AG08395 (cell line): ENCODE data around the gene PRDM10.
"Not testable (repeated sequence)": the region's sequence is repeated elsewhere in the genome, so short reads cannot be mapped to it uniquely, and the experiment has no call there.

Experiments
- DNase-seq: peaks from one replicate; pipeline ENCODE4 v3.0.0; 2012; ENCODE audit warnings: mixed read lengths, low spot score

PRDM10 gene, protein sequence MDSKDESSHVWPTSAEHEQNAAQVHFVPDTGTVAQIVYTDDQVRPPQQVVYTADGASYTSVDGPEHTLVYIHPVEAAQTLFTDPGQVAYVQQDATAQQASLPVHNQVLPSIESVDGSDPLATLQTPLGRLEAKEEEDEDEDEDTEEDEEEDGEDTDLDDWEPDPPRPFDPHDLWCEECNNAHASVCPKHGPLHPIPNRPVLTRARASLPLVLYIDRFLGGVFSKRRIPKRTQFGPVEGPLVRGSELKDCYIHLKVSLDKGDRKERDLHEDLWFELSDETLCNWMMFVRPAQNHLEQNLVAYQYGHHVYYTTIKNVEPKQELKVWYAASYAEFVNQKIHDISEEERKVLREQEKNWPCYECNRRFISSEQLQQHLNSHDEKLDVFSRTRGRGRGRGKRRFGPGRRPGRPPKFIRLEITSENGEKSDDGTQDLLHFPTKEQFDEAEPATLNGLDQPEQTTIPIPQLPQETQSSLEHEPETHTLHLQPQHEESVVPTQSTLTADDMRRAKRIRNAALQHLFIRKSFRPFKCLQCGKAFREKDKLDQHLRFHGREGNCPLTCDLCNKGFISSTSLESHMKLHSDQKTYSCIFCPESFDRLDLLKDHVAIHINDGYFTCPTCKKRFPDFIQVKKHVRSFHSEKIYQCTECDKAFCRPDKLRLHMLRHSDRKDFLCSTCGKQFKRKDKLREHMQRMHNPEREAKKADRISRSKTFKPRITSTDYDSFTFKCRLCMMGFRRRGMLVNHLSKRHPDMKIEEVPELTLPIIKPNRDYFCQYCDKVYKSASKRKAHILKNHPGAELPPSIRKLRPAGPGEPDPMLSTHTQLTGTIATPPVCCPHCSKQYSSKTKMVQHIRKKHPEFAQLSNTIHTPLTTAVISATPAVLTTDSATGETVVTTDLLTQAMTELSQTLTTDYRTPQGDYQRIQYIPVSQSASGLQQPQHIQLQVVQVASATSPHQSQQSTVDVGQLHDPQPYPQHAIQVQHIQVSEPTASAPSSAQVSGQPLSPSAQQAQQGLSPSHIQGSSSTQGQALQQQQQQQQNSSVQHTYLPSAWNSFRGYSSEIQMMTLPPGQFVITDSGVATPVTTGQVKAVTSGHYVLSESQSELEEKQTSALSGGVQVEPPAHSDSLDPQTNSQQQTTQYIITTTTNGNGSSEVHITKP

DNA sequence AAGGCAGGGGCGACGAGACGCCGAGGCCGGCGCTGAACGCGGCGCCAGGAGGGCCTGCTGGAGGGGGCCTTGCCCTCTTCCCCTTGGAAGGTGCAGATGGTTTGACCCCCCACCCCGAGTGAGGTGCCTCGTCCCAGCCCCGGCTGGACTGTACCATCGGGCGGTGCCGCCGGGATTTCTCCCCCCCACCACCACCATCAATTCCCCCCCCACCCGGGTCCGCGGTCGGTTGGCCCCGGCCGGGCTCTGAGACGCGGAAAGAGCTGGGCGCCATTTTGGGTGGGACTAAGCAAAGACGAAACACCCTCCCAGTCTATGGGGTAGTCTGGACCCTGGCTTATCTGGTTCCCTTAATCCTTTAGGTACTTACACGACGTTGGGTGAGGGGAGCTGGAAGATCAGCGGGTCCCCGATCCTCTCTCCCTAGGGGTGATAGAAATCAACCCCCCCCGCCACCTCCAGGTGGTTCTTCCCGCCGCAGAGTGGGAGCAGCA is at the start of gene PRDM10:
Gene PRDM10, minus strand, starts transcription at position 484 of the 494 bp plus-strand sequence. CDS start 41,871 bp downstream, outside the sequence.
- peak; percentile 96 for DNase-seq

DNA sequence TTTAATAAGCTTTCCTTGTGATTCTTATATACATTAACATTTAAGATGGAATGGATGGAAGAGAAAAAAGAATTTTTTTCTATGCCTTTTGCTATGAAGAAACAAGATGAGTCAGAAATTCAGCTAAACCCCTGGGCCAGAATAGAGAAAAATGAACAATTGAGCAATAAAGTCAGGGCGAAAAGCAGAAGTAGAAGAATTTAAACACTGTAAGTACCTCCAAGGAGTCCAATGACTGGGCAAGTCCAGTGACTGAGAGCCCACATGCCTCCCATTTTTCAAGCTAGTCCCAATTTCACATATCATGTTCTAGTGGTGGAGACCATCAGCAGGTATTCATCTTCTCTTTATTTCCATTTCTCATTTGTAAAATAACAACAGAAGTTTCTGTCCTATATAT is 48.4 kb upstream of the PRDM10 start:
- peak; percentile 36 for DNase-seq

DNA sequence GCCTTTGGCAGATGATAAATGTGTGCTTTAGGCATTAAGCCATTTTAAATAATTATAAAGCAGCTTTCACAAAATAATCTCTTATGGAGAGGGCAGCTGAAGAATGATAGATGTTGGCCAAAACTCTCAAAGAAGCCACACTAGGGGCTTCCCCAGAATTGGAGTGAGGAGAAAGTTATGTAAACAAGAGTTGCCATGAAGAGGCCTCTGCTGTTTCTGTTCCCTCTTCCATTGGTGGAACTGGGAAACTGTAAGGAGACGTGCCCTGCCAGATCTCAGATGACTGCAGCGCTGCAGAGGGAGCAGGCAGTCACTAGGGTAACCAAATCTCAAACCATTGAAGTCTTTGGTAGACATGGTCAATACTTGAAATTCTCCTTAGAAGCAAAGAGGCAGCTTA is 47.6 kb upstream of the PRDM10 start:
- DNase-seq, result no peak

DNA sequence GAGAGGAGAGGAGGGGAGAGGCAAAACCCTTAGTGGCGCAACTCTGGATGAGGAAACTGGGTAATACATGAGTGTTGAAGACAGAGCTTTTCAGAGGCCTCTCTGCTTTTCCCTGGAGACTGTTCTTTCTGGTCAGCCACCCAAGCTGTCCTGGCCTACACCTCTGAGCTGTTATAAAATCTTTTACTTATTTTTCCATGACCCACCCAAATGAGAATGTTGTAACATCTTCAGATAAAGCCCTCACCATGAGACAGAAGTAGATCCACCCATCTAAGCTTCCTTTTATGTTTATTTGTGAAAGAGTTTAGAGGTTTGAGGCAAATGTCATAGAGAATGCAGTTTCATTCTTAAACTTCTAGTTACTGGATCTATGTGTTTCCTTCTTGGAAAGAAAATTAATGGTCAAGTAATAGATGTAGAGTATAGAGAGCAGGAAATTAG is 46.7 kb upstream of the PRDM10 start:
- DNase-seq, result no peak

DNA sequence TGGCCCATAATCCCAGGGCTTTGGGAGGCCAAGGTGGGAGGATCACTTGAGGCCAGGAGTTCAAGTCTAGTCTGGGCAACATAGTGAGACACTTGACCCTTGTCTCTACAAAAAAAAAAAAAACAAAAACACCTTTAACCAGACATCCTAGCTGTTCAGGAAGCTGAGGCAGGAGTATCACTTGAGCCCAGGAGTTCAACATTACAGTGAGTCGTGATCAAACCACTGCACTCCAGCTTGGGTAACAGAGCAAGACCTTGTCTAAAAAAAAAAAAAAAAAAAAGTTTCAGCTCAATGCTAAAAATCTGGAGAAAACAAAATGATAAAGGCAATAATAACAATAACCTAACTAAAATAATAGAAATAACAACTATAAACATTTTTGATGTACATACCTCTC is 44.5 kb upstream of the PRDM10 start:
- no peak for DNase-seq

DNA sequence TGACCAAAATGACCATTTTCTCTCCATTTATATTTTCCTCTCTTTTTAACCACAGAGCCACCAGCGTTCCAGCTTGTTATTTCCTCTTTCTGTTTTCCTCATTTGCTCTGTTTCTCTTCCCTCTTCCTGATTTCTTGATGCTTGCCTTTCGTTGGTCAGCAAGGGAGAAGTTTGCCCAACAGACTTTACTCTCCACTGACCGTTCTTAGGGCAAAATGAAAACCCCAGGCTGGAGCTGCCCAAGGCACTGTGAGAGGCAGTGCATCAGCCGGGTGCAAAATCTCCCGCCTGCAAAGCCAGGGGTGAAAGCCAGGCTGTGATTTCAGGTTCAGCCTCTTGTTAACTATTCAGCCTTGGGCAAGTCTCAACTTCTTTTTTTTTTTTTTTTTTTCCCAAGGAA is 40.9 kb upstream of the PRDM10 start:
- no peak for DNase-seq

DNA sequence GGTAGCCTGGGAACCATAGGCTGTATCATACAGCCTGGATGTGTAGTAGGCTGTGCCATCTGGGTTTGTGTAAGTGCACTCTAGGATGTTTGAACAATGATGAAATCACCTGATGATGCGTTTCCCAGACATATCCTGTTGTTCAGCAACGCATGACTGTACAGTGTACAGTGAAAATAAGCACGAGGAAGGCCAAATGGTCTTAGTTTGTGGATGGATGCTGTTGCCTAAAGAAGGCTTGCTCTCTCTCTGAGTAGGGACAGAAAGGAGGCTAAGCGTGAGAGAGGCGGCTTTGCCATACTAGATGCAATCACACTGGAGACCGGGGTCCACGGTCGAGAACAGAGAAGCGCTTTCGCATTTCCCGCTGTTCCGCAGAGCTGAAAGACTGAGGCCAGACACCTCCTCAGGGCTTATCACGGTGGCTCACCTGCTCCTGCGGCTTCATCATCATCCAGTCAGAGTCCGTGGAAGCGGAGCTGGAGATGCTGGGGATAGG is 39.5 kb upstream of the PRDM10 start:
- DNase-seq, result peak; percentile 83

DNA sequence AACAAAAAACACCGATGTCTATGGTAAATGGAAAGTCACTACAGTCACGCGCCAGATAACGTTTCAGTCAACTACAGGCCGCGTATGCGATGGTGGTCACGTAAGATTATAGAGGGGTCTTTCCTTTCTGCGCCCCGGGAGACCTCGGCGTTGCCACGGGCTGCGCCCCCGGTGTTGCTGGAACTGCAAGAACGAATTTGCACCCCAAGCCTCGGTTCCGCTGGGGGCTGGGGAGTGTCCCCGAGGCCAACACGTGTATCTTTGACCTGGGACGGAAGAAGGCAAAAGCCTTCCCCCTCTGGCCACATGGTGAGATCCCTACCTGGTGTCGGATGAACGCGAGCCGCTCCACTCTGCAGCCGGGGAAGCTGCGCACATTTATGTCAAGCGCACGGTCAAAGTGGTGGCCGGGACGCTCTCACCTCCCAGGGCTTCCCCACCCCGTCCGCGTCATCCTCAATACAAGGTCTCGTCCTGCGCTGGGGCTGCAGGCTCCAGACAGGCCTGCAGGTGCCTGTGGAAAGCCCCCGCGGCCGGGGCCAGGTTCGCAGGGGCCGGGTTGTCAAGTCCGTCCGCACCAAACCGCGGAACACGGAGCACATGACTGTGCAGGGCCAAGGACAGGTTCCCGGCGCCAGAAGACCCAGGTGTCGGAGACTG is 37.8 kb upstream of the PRDM10 start:
- DNase-seq, result no peak

DNA sequence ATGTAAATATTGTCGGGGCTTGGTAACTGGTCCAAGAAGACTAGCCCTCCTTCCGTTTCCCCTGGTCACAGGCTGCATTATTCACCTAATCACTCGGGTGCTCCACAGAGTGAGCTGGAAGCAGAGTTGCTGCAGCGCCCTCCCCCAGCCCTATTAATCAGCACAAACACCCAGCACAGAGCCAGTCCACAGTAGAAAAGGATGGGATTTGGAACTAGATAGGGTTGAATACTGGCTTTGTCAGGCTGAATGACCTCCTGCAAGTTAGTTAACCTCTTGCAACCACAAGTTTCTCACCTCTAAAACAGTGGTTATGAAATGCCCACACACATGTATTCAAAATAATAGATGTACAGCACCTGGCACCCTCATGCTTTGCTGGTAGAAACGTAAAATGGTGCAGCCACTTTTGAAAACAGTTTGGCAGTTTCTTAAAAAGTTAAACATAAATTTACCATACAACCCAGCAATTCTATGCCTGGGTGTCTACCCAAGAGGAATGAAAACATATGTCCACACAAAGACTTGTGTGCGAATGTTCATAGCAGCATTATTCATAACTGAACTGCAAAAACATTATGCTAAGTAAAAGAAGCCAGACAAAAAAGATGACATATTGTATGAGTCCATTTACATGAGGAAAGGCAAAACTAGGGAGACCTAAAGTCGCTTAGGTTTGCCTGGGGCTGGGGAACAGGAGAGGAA is 35.4 kb upstream of the PRDM10 start:
- peak; percentile 28 for DNase-seq

DNA sequence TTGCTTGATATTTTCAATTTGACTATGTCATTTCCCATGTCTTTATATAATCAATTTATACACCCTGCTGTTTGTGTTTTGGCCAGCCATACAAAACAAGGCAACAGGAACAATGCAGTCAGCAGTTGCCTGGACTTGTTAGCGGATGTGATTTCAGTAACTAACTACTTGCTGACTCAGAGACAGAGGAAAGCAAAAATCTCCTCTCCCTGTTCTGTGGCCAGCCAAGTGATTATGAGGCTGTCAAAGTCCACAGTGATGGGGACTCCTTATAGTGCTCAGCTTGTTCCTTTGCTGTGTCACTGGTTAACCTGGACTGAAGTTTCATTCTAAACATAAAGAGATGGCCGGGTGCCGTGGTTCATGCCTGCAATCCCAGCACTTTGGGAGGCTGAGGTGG is 34.4 kb upstream of the PRDM10 start:
- DNase-seq, result peak; percentile 89

DNA sequence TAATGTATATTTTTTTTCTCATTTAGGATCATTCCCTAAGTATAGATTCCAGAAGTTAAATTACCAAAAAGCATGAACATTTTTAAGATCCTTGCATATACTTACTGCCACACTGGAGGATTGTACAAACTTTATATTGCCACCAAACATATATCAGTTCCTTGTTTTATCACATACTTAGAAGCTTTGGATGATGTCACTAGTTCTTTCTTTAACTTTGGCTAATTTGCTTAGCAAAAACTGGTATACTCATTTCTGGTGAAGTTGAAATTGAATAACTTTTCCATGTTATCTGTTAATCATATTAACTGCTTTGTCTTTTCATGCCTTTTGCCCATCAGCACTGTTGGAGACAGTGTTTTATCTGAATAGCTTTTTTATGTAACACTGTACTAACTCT is 31.6 kb upstream of the PRDM10 start:
- no peak for DNase-seq

DNA sequence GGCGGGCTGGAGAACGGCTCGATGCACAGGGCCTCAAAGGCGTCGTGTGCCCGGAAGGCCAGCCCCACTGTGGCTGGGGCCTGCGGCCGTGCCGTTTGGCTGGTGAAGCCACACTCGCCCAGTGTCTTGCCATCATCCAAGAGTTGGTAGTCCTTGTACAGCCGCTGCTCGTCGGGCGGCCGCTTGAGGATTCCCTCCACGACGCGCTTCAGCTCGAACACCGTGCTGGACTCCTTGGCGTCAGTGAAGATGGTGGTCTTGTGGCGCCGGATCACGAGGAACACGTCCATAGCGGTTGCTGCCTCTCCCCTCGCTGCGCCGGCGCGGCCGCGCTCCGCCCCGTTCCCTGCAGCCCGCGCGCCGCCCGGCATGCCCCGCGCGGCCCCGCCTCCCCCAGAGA is 30.3 kb upstream of the PRDM10 start:
- no peak for DNase-seq

DNA sequence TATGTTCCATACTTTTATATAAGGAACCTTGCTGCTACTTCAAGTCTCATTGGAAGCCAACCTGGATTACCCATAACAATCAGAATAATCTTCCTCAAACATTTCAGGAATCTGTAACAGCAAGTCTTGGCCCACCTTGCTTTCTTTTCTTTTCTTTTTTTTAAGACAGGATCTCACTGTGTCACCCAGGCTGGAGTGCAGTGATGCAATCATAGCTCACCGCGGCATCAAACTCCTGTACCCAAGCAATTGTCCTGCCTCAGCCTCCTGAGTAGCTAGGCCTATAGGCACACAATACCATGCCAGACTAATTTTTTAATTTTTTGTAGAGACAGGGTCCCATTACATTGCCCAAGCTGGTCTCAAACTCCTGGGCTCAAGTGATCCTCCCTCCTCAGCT is 29.3 kb upstream of the PRDM10 start:
- no peak for DNase-seq

DNA sequence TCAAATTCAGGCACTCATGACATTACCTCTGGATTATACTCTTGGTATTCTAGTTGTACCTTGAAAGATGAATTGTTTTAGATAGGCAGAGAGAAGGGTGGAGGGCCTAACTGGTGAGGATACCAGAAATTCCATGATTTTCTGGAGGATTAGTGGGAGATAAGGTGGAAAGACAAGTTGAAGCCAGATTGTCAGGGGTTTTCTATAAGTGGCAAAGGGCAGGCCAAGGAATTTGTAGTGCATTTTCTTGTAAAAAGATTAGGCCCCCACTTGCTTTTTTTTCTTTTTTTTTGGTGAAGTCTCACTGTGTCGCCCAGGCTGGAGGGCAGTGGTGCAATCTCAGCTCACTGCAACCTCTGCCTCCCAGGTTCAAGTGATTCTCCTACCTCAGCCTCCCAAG is 28.4 kb upstream of the PRDM10 start:
- no peak for DNase-seq

DNA sequence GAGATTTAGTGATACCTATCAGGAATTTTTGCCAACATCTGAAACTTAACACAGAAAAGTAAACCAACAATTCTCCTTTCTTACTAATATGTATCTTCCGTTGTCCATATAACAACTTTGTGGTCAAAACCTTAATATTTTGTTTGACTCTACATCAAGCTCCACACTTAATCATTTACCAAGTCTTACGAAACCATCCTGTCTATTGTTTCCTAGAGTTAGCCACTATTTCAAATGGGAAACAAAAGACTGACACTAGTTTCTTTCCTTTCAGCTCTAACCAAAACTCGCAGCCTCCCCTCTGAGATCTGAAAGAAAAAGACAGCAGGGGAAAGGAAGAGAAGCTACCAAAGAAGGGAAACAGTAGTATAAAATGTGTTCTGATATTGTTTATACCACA is 26.5 kb upstream of the PRDM10 start:
- no peak for DNase-seq

DNA sequence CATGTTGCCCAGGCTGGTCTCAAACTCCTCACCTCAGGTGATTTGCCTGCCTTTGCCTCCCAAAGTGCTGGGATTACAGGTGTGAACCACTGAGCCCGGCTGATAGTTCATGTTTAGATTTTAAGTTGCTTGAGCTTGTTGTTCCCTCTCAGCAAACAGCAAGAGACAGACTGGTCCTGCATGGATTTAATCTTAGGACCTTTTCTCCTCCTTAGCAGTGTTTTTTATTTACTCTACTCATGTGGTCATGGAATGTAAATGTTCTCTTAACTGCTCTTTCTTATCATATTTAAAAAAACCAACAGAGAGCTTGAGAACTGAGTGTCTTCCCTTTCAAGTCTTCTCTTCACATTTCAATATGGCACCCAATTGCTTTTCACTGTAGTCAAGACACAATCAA is 22.7 kb upstream of the PRDM10 start:
- DNase-seq, result no peak

DNA sequence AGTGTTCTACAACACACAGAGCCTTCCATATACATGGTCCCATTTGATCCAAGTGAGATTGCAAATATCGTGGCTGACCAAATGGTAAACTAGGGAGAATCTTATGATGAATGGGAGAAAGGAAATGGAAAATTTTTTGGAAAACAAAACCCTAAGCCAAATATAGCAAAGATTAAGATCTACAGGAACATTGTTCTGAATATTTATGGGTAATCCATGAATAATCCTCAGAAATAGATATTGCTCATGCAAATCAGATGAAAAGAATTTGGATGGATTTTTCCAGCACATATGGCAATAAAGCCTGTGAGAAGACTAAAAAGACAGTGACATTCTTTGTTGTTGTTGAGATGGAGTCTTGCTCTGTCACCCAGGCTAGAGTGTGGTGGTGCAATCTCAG is 21.7 kb upstream of the PRDM10 start:
- DNase-seq, result peak; percentile 56

DNA sequence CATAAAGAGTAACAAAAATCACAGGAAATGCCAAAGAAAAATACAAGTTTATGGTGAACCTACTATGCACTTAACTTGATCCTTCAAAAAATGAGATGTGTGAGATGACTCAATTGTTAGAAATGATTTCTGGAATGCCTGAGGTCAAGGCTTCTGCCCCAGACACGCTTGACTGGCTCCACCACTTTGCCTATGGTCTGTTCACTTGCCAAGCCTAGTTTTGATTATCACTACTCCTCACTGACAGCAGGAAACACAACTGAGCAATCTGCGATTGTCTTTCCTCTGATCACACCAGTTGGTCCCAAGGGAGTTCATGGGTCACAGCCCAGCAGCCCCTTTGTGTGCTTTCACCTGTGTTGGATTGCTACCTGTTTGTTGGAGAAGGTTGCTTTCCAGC is 20.6 kb upstream of the PRDM10 start:
- peak; percentile 82 for DNase-seq

DNA sequence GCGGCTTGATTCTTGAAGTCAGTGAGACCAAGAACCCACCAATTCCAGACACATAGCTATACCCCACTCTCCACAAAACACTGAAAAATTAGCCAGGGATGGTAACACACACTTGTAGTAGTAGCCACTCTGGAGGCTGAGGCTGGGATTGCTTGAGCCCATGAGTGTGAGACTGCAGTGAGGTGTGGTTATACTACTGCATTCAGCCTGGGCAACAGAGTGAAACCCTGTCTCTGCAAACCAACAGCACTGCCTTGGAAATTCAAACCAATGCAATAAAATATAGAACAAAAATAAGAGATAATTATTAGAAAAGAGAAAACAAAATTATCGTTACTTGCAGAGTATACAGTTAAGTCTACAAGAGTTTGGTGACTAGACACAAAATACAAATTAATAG is 20.2 kb upstream of the PRDM10 start:
- no peak for DNase-seq

DNA sequence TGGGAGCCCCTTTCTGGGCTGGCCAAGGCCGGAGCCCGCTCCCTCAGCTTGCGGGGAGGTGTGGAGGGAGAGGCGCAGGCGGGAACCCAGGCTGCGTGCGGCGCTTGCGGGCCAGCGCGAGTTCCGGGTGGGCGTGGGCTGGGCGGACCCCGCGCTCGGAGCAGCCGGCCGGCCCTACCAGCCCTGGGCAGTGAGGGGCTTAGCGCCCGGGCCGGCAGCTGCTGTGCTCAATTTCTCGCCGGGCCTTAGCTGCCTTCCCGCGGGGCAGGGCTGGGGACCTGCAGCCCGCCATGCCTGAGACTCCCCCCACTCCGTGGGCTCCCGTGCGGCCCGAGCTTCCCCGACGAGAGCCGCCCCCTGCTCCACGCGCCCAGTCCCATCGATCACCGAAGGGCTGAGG is 19.0 kb upstream of the PRDM10 start:
- not testable (repeated sequence) for DNase-seq

DNA sequence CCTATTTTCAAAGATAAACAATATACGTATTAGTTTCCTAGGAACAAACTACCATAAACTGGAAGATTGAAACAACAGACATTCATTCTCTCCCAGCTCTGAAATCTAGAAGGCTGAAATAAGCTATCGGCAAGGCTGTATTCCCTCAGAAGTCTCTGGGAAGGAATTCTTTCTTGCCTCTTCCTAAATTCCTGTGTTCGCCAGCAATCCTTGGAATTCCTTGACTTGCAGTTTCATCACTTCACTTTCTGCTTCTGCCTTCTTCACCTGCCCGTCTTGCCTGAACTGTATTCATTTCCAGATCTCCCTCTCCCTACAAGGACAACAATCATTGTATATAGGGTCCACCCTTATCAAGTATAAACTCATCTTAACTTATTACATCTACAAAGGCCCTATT is 17.7 kb upstream of the PRDM10 start:
- no peak for DNase-seq
